ENCODE data around the gene AMBRA1. TPM values are rescaled to one million over a fixed set of nuclear protein-coding genes. Genes with fewer than 3 reads are reported as not detected.

Gene AMBRA1
- total and polyA plus RNA-seq, 2 donors (not counting 3 experiments of a cell fraction or from before 2014, with no cell fraction given): 18.4 to 32.4 TPM

- no peak overlapping the region for H3K4me3 ChIP-seq (replicated peaks in 1 of 3; ENCODE audit: insufficient read depth in 1 of 3, low read depth in 1 of 3, low read length in 3 of 3)
- H2AFZ ChIP-seq (ENCODE audit: low read depth, low read length): no peak overlapping the region
- no peaks in the 10 kb centered on the region for H3K9me1 ChIP-seq (replicated peaks; ENCODE audit: control insufficient read depth, extremely low read depth, insufficient read depth, low read length)
- no peaks in the 10 kb centered on the region for H3K9me3 ChIP-seq (replicated peaks; ENCODE audit: control insufficient read depth, insufficient read depth, low read length)
- H3K27me3 ChIP-seq (ENCODE audit: control insufficient read depth in 2 of 2, insufficient read depth in 2 of 2, low read length in 2 of 2): no peaks in the 10 kb centered on the region
- no peak overlapping the region for H3K27ac ChIP-seq (ENCODE audit: insufficient read depth, low read depth, low read length)
- H3K79me2 ChIP-seq (ENCODE audit: control insufficient read depth, insufficient read depth, low read length): no peaks in the 10 kb centered on the region
- CTCF ChIA-PET: interaction anchor here (0.5 to 2.3 kb wide), 3 partner anchors 10 to 774 kb away, joined by 3 to 8 read pairs (median 4); partner anchors contain the start of genes ATG13 and HARBI1
- no peaks in the 10 kb centered on the region for H3K36me3 ChIP-seq (ENCODE audit: control insufficient read depth in 2 of 2, extremely low read depth in 1 of 2, insufficient read depth in 2 of 2, low read length in 2 of 2)
- no TSS peak for BruUV-seq (replicated peaks)
- no peaks in the 10 kb centered on the region for H4K20me1 ChIP-seq (replicated peaks; ENCODE audit: control insufficient read depth, extremely low read depth, insufficient read depth, low read length)
- FAIRE-seq: no peak
- dilution Hi-C loops (cut with MboI; ENCODE audit: extremely low pct_ligation_motif_present, low sequenced_read_pairs) (no loop called here), intact Hi-C loops (cut with micrococcal nuclease) (no loop called here)
- no peak for TF ChIP-seq CTCF (IDR thresholded peaks at IDR 0.05; ENCODE audit: extremely low read depth in 1 of 2, insufficient read depth in 1 of 2, low read depth in 1 of 2, low read length in 2 of 2)
- TF ChIP-seq MAX (IDR thresholded peaks at IDR 0.05; ENCODE audit: insufficient read depth, insufficient read length): no peak
- no peak for TF ChIP-seq POLR2AphosphoS5 (IDR thresholded peaks at IDR 0.05; ENCODE audit: insufficient read depth, low read depth, low read length)
- no peak for TF ChIP-seq JUN (IDR thresholded peaks at IDR 0.05; ENCODE audit: borderline replicate concordance, insufficient read depth, insufficient read length, low read depth)
- TF ChIP-seq FOS (IDR thresholded peaks at IDR 0.05; ENCODE audit: borderline replicate concordance, insufficient read depth, low read length): no peak
- no peak for TF ChIP-seq MYC (IDR thresholded peaks at IDR 0.05; ENCODE audit: low read depth, low read length)
- TF ChIP-seq EZH2 (IDR thresholded peaks at IDR 0.05; ENCODE audit: borderline replicate concordance, low read depth, low read length, severe bottlenecking): no peak
- no peak for TF ChIP-seq GATA2 (IDR thresholded peaks at IDR 0.05; ENCODE audit: insufficient read depth, insufficient read length, low read depth, low read length)
- no peak for TF ChIP-seq POLR2A (IDR thresholded peaks at IDR 0.05; ENCODE audit: low read depth, low read length)
- POLR2A ChIA-PET: interaction anchor here (0.6 kb wide), 1 partner anchor 11 kb away, joined by 3 read pairs; no protein-coding TSS in a partner anchor
- DNase-seq (ENCODE audit: low read depth, low spot score): no peak
- H3K4me1 ChIP-seq (ENCODE audit: control insufficient read depth, extremely low read depth, insufficient read depth, low read length): no peaks in the 10 kb centered on the region
- H3K9ac ChIP-seq (replicated peaks; ENCODE audit: extremely low read depth, insufficient read depth, low read length): no peak overlapping the region
- no peak overlapping the region for H3K4me2 ChIP-seq (ENCODE audit: insufficient read depth, low read length)
Measured at GRCh38 chr11:46607516-46607915, 13.7 kb upstream of the AMBRA1 start.
